HT1080 (cell line): ENCODE results near the gene KANK4. TPM values are rescaled to one million over a fixed set of nuclear protein-coding genes. Genes with fewer than 3 reads are reported as not detected.
"Not testable (repeated sequence)": the region's sequence is repeated elsewhere in the genome, so short reads cannot be mapped to it uniquely, and the experiment has no call there.

Source experiments
- DNase-seq: peaks from one replicate; pipeline ENCODE4 v3.0.0-alpha.2; 2015; ENCODE audit warnings: low read depth
- total RNA-seq: library from RNA; depleted of rRNA; stranded (reverse); fragments of >200 nt; shearing (Covaris generic); gene quantifications from 2 replicates; pipeline ENCODE4 v1.2.3, GENCODE V29; 2014

Gene KANK4
- total RNA-seq, 1 experiment from 2014 or later: not detected

DNA sequence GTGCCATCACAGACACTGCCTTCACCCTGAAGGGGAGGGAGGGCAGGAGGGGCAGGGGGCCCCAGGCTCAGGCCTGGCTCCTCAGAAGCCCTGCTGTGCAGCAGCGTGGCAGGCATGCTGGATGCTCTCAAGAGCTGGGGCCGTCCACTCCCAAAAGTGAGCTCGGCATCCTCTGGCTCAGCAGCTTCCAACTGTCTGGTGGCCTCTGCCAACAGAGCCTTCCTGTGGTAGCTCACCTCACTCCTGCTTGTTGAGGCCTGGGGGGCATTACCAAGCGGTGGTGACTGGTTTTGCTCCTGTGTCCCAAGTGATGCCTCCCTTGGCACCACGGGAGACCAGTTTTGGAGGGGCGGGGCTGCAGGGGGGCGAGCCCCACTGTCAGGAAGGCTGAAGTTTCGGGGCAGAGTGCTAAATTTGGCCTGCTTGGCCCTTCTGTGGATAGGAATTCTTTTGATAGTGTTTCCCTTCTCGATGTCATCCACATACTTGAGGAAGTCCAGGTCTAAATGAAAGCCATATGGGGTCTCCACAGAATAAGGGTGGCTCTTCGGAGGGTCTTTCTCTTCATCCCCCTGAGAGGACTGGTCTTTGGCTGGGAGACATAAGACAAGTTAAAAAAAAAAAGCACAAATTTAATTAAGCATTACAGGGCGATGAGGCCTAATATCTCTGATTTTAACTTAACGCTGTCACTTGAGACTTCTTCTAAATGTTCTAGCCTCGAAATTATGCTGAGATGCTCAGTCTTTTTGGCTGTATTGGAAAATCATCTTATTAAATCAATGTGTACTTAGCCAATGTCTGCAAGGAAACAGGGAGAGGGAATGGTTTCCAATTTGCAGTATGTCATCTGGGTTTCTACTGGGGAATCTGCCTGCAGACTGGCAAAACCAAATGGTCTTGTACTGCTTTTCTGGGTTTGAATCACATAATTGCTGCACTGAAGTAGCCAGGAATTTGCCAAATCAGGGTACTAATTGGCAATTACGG is 44.4 kb downstream of the KANK4 start:
- DNase-seq: no peak

DNA sequence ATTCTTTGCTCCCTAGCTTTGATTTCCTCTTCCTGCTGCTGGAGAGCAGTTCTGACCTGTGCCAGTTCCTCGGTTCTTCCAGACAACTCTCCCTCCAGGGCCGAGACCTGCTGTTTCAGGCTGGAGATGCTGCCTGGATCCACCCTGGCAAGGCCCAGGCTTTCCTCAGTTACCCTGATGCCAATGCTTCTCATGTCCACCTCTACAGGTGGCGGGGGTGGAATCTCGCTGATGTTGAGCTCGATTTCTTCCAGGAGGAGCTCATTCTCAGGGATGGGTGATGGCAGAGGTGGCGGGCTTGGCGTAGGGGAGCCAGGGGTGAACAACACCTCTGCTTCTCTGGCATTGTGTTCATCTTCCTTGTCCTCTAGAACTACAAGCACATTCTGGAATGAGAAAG is 45.3 kb downstream of the KANK4 start:
- no peak for DNase-seq

DNA sequence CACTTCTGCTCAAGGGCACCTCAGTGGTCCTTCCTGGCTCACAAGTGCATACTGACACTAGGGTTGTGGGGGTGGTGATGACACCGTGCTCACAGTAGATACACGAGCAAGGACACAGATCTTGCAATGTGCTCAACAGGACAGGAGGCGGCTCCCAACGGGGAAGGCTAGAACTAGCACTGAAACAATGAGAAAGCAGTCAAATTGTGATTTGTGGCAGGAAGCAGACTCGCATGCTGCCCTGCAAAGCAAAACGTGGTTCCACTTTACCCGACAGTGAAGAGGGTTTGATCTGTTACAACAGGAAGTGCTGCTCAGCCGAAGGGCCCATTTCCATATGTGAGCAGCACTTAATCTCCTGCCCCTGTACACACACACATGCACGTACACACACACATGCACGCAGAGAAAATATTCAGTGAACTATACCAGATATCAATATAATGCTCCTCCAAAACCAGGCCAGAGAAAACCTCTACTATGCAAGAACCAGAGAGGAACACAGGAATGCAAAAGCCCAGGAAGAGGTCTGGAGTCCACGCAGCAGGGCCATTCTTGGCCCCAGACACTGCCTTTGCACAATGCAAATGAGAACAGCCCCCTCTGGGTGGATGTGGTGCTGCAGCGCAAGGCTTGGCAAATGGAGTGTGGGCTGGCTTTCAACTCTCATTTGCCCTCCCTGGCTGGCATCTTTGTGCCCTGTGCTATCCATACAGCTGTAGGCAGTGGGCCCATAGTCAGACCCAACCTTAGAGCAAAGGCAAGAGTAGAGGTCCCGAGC is 47.1 kb downstream of the KANK4 start:
- peak; percentile 20 for DNase-seq

DNA sequence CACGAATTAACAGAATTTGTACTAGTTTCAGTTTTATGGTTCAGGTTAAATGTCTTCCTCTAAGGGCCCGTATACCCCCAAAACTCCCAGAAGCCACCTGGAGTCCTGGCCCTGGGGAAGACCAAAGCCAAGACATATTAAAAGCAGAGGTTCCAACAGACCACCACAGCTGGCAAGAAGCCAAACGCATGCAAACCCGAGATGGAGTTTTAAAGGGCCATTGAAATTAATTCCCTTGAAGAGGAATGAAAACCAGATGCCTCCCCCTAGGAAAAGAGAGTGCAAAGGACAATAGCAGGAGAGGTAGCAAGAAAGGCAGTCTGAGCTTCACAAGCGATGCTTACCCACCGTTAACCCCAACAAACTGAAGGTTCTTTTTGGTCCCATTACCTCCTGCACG is 48.1 kb downstream of the KANK4 start:
- DNase-seq: no peak

DNA sequence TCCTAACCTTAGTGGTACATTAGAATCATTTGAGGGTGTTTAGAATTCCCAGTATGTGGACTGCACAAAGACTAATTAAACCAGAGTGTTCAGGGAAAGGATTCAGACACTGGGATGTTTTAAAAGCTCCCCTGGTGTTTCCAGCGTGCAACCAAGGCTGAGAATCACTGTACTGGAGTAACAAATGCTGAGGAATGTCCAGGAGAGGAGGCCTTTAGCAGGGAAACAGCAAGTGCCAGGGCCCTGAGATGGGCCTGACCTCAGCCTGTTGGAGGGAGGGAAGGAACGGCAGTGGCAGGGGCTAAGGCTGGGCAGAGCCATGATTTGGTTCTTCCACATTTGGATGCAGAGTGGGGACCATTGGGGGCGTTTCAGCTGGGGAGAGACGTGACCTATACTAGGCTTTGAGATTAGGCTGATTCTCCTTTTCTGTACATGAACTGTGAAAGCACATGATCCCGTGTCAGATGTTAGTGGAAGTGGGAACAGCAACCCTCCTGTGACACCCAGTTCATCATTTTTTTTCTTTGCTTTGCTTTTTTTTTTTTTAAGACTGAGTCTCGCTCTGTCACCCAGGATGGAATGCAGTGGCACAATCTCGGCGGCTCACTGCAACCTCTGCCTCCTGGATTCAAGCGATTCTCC is 49.3 kb downstream of the KANK4 start:
- DNase-seq: no peak

DNA sequence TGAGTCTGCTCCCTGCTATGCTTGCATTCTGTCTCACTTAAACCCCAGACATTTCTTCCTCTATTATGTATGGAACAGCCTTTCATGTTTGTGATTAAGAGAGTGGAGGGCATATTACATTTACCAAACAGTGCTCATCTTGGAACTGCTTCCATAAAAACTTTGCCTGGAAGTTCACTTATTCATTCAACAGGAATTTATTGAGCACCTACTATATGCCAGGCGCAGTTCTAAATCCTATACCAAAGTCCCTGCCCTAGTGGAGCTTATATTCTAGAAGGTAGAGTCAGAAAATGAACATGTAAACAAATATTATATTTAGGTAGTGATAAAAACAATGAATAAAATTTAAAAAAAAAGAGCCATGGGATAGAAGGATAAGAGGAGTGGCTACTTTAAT is 49.8 kb downstream of the KANK4 start:
- no peak for DNase-seq

DNA sequence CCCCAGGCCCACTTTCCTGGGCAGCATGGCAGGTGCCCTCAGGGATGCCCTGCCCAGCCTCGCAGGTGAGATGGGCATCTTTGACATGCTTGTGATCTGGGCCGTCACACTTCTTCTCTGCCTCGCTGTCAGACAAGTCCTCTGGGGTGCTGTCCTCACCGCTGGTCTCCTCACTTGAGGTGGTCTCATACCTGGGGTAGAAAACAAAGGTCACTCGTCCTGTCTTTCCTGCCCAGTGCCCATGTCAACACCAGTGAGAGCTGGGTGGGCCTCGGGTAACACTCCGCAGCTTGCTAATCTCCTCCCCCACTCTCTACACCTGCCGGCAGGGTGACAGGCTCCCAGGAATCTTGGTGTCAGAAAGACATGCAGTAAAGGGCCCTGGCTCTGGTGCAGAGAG is 50.9 kb downstream of the KANK4 start:
- no peak for DNase-seq

DNA sequence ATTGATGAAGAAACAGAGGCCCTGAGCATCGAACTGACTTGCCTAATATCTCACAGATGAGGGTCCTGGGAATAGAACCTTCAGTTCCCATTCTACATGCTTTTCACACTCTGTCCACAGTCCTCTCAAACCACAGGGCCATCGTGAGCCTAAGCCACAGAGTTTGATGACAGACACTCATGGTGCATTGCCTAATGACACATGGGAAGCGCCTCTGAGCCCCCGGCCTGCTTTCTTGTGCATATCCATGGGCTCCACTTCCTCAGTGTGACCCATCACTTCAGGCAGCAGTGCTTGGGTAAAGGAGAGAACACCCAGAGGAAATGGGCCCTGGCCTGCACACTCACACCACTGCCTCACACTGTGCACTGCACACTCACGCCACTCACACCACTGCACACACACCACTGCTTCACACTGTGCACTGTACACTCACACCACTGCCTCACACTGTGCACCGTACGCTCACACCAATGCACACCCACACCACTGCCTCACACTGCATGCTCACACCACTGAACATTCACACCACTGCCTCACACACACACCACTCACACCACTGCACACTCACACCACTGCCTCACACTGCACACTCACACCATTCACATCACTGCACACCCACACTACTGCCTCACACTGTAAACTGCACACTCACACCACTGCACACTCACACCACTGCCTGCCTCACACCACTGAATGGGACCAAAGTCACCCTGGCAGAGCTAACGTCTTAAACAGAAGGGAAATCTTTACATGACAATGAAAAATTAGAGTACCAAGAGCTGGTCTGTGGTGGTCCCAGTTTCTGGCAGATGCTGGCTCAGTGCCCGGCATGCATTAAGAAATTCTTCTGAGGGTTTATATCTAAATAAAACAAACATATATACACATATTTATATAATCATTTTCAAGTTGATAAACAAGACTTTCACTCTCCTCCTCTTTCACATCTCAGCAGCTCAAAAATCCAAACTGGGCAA is 53.0 kb downstream of the KANK4 start:
- DNase-seq: no peak

DNA sequence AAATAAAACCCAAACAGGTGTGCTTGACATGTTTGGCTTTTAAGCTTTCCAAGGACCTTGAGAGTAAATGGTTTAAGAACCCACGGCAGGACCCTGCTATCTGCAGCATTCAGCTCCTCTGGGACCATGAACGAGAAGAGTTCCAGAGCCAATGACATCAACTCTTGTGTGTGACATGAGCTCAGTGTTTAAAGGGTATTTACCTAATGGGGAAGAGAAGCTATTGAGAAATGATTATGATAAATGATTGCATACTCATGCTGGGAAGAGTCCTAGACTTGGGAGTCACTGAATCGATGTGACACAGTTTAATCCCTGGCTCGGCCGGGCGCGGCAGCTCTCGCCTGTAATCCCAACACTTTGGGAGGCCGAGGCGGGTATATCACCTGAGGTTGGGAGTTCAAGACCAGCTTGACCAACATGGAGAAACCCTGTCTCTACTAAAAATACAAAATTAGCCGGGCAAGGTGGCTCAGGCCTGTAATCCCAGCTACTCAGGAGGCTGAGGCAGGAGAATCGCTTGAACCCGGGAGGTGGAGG is 55.4 kb downstream of the KANK4 start:
- no peak for DNase-seq

DNA sequence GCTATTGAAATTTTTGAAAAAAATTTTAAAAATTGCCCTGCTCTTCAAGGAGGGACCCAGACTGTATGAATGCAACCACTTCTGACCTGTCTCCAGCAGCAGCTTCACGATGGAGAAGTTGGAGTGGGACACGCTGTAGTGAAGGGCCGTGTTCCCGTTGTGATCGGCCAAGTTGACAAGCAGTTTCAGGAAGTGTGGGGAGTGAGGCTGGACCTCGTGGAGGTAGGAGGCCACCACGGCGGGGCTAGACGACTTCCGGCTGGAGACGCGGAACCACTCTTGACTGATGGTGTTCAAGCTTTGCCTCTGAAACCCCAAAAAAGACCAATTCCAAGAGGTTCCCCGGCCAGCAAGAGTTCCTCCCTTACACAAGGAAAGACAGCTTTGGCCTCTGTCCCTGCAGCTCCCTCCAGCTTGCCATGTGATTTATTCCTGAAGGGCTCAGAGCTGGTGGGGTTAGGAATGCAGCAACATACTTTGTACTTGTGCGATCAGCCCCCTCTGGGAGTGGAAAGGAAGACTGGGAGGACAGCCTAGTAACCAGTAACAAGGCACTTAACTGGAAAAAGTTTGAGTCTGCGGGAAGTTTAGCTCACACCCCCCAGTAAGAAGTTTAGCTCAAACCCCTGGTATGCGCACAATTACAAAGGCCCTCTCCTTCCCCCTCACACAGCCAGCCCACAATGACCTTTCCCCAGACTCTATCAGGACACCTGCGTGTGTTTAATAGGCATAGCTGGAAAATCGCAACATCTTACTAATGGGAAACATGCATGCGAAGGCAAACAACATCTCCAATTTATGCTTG is 56.0 kb downstream of the KANK4 start:
- DNase-seq: no peak

DNA sequence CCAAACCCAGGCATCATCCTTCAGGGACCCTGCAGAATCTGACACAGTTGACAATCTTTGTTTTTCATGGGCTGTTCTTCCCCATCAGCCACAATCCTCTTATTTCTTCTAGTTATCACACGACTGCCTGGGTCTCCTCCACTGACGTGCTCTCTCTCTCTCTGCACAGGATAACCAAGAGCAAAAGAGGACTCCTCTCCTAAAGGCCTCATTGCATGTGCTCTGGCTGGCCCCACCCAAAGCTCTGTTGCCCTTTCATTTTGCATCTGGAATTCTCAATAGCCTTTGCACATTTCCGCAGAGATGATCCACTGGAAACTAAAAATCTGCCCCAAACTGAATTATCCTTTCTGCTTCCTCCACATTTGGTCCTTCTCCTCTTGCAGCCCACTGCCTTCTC is 58.5 kb downstream of the KANK4 start:
- DNase-seq: no peak

DNA sequence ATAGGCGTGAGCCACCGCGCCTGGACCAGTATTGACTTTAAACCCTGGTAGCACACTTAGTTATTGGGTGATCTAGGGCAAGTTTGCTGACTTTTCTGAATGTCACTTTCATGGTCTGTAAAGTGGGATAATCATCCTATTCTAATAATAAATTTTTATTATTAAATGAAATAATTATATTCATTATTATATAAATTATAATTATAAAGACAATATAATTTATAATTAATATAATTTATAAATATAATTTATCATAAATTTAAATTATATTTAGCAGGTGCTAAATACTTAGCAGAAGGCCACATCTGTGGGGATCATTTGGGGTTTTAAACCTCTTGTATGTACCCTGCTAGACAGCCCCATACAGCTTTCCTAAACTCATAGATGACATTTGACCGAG is 59.7 kb downstream of the KANK4 start:
- DNase-seq: no peak

DNA sequence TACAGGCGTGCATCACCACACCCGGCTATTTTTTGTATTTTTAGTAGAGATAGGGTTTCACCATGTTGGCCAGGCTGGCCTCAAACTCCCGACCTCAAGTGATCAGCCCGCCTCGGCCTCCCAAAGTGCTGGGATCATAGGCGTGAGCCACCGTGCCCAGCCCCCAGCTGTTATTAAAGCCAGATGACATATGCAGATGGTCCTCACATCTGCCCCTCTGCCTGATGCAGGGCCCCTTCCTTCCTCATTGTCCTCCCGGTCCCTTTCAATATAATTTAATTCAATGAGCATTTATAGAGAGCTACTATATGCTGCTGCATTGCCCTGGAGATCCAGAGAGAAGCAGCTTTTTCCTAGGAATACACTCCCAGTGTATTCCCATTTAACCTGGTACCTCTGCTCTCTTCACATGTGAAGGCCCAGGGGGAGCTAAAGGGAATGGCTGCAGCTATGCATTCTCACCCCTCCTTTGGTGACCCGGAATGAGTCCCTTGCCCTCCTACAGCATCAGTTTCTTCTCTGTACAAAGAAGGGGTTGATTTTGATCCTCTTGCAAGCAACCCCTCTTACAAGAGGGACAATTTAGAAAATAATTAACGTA is 69.0 kb downstream of the KANK4 start:
- DNase-seq: no peak

DNA sequence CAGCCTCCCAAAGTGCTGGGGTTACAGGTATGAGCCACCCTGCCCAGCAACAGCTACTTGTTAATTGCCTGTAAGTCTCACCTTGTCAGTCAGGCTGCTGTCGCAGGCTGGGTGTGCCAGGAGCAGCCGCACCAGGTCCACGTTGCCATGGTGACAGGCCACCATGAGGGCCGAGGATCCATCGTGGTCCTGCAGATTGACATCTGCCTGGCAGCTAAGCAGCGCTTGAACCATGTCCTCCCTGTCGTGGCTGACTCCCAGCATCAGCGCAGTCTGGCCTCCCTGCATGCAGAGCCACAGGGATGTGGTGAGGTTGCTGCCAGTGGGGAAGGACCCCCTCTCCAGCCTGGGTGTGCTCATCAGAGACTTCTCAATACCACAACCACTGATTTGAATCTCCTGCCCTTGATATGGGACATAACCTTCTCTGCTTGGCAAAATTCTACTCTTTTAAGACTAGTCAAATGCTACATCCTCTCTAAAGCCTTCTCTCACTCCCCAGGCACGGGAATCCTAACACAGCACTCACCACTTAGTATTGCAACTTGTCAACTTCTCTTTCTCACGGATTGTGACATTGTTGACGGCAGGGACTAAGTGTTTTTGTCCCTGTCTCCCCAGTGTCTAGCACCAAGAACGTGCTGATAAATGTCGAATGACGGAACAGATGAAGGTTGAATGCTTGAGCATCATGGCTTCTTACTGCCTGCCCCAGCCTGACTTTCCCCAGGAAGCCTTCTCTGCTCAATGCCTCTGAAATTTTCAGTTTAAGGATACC is 71.7 kb downstream of the KANK4 start:
- DNase-seq: no peak

DNA sequence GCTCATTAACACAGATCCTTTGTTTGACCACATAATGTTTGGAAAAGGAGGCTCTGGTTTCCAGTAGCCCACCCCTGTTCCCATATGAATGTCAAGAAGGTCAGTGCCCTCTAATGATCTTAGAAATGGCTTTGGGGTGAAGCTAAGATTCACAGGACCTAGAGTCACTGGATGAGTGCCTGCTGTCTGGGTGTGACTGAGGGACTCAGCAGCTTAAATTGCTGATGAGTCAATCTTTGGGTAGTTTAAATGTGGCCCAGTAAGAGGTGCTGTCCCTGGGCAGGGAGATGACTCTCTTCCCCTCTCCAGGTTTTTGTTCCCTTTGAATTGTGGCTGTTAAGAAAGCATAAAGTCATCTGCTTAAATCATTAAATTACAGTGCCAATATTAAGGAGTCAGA is 74.0 kb downstream of the KANK4 start:
- no peak for DNase-seq

DNA sequence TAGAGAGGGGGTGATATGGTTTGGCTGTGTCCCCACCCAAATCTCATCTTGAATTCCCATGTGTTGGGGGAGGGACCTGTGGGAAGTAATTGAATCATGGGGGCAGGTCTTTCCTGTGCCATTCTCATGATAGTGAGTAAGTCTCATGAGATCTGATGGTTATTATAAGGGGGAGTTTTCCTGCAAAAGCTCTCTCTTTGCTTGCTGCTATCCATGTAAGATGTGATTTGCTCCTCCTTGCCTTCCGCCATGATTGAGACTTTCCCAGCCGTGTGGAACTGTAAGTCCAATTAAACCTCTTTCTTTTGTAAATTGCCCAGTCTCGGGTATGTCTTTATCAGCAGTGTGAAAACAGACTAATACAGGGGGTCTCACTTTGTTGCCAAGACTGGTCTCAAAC is 74.9 kb downstream of the KANK4 start:
- DNase-seq: not testable (repeated sequence)

DNA sequence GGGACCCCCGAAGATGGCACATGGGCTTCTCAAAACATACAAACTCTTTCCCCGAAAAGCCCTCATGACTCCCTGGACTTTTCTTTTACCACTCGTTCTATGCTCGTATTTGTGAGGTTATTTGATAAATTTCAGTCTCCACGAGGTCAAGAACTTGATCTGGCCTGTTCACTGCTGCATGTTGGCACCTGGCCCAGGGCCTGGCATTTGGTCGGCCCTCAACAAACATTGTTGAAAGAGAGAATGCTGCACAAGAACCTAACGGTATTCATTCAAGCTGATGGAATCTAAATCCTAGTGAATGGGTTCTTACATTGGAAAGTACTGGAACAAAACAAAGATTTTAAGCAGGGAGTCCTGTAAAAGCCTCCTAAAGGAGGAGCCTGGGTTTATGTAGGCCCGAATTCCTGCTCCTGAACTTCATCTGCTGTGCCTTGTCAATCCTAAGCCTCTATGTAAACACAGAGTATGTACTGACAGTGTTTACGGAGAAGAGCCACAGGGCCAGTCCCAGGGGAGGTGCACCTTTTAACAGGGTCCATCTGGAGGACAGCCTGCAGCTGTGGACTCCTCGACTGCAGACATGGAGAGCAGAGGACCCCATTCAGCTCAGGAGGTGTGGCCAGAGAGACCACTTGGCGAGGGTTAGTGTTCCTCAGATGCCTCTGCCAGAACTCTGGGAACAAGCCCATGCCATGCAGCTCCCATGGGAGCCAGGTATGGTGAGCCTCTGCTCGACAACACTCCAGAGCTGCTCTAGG is 77.7 kb downstream of the KANK4 start:
- DNase-seq: no peak
